ENCODE measurements around the gene PABPN1L.

Gene PABPN1L

DNA sequence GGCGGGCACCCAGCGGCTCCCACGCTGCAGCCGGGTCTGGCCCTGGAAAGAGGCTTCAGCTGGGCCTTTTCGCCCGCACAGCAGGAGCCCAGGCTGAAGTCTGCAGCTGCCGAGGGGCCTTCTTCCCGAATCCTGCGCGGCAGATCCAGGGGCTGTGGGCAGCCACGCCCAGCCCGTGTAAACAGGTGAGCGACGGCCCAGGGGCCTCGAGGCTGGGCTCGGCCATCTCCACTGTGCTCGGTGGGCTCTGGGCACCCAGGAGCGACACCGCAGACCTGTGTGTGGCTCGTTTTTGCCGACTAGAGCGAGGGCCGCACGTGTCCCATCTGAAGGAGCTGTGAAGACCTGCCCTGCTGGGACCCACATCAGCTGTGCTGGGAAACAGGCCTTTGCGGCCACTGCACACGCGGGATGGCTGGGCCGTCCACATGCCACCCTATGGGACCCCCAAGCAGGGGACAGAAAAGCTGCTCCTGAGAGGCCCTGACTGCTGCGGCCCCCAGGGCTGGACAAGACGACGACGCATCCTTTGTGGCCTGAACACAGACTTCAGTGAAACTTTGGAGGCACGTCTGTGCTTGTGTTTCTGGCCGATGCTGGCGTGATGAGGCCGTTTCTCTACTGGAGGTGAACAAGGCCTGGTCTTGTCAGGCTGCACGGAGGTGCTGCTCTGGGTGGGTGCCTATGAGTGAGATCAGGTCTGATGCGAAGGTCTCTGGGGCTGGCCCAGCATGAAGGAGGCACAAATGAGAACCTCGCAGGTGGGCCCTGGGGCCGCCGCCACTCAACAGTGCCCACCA is 49.5 kb downstream of the PABPN1L start:
- ChIA-PET CTCF (interaction anchor here (0.9 to 5.7 kb wide), 9 partner anchors 23 to 472 kb away, joined by 3 to 39 read pairs (median 5); partner anchors contain the start of genes GALNS and TRAPPC2L), POLR2A (no interaction called here)
- Histone ChIP-seq H3K27ac (ENCODE audit: insufficient read depth in 1 of 2, low read depth in 1 of 2, low read length in 2 of 2, poor library complexity in 1 of 2, severe bottlenecking in 2 of 2) (no peak overlapping the region), H3K4me1 (ENCODE audit: control extremely low read depth in 1 of 4, control insufficient read depth in 4 of 4, insufficient read depth in 4 of 4, low read length in 3 of 4) (peaks cover 0 to 15% (median 11%) of the 10 kb centered on the region in 4 experiments), H3K27me3 (replicated peaks in 2 of 5; ENCODE audit: control insufficient read depth in 4 of 5, insufficient read depth in 5 of 5, low read length in 4 of 5) (no peaks in the 10 kb centered on the region), H3K36me3 (ENCODE audit: control insufficient read depth in 4 of 4, insufficient read depth in 4 of 4, low read length in 3 of 4) (peaks cover under 1 to 13% (median 6%) of the 10 kb centered on the region in 4 experiments), H3K4me3 (ENCODE audit: control insufficient read depth in 1 of 7, extremely low read depth in 1 of 7, insufficient read depth in 4 of 7, low read depth in 2 of 7, low read length in 6 of 7) (no peak overlapping the region), H3K9me3 (ENCODE audit: control extremely low read depth in 1 of 5, control insufficient read depth in 4 of 5, insufficient read depth in 2 of 5, low read depth in 1 of 5, low read length in 4 of 5) (no peaks in the 10 kb centered on the region)
- 97% methylated on average over 35 of the region's 41 CpGs for WGBS (ENCODE audit: insufficient coverage)
- no peak for DNase-seq

GRCh38 chr16:88815901-88816589 is 50.4 kb downstream of the PABPN1L start:
- no peak overlapping the region for H3K27ac ChIP-seq (ENCODE audit: insufficient read depth in 1 of 2, low read depth in 1 of 2, low read length in 2 of 2, poor library complexity in 1 of 2, severe bottlenecking in 2 of 2)
- no peaks in the 10 kb centered on the region for H3K9me3 ChIP-seq (ENCODE audit: control extremely low read depth in 1 of 5, control insufficient read depth in 4 of 5, insufficient read depth in 2 of 5, low read depth in 1 of 5, low read length in 4 of 5)
- WGBS (ENCODE audit: insufficient coverage) = 55% methylated on average over 13 of the region's 19 CpGs
- ChIA-PET CTCF (interaction anchor here (0.6 to 5.7 kb wide), 10 partner anchors 17 to 404 kb away, joined by 3 to 39 read pairs (median 4); partner anchors contain the start of genes GALNS and TRAPPC2L), POLR2A (no interaction called here)
- H3K36me3 ChIP-seq (ENCODE audit: control insufficient read depth in 4 of 4, insufficient read depth in 4 of 4, low read length in 3 of 4) = peaks cover 0 to 4% (median 2%) of the 10 kb centered on the region in 4 experiments
- no peak overlapping the region for H3K4me3 ChIP-seq (ENCODE audit: control insufficient read depth in 1 of 7, extremely low read depth in 1 of 7, insufficient read depth in 4 of 7, low read depth in 2 of 7, low read length in 6 of 7)
- H3K27me3 ChIP-seq (replicated peaks in 2 of 5; ENCODE audit: control insufficient read depth in 4 of 5, insufficient read depth in 5 of 5, low read length in 4 of 5) = no peaks in the 10 kb centered on the region
- peaks cover 0 to 21% (median 17%) of the 10 kb centered on the region in 4 experiments for H3K4me1 ChIP-seq (ENCODE audit: control extremely low read depth in 1 of 4, control insufficient read depth in 4 of 4, insufficient read depth in 4 of 4, low read length in 3 of 4)
- DNase-seq = peak in 2 of 3 donors; percentile 72 to 73

- no peak for DNase-seq
- WGBS (ENCODE audit: insufficient coverage) = 97% methylated on average over 10 of the region's 10 CpGs
- H3K27ac ChIP-seq (ENCODE audit: insufficient read depth in 1 of 2, low read depth in 1 of 2, low read length in 2 of 2, poor library complexity in 1 of 2, severe bottlenecking in 2 of 2) = no peak overlapping the region
- peaks cover 0 to 29% (median 25%) of the 10 kb centered on the region in 4 experiments for H3K4me1 ChIP-seq (ENCODE audit: control extremely low read depth in 1 of 4, control insufficient read depth in 4 of 4, insufficient read depth in 4 of 4, low read length in 3 of 4)
- no peak overlapping the region for H3K4me3 ChIP-seq (ENCODE audit: control insufficient read depth in 1 of 7, extremely low read depth in 1 of 7, insufficient read depth in 4 of 7, low read depth in 2 of 7, low read length in 6 of 7)
- H3K27me3 ChIP-seq (replicated peaks in 2 of 5; ENCODE audit: control insufficient read depth in 4 of 5, insufficient read depth in 5 of 5, low read length in 4 of 5) = no peaks in the 10 kb centered on the region
- H3K36me3 ChIP-seq (ENCODE audit: control insufficient read depth in 4 of 4, insufficient read depth in 4 of 4, low read length in 3 of 4) = peaks cover 0 to 2% (median under 1%) of the 10 kb centered on the region in 4 experiments
- ChIA-PET CTCF (interaction anchor here (0.6 to 5.7 kb wide), 7 partner anchors 16 to 405 kb away, joined by 3 to 39 read pairs (median 3); partner anchors contain the start of genes GALNS and TRAPPC2L), POLR2A (no interaction called here)
- no peaks in the 10 kb centered on the region for H3K9me3 ChIP-seq (ENCODE audit: control extremely low read depth in 1 of 5, control insufficient read depth in 4 of 5, insufficient read depth in 2 of 5, low read depth in 1 of 5, low read length in 4 of 5)
Measured at GRCh38 chr16:88815227-88815626, 51.2 kb downstream of the PABPN1L start.

DNA sequence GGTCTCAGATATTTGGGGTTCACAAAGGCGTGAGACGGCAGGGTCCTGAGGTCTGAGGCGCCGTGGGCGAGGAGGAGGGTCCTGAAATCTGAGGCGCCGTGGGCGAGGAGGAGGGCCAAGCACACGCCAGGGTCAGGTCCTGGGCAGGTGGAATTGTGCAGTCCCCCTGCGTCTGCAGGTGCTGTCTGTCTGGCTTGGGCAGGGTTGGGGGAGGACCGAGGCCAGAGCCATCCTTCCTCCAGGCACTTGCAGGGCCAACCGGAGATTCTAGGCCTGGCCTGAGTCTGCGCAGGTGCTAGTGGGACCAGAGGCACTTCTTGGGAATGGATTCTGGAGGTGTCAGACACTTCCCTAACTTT is 52.3 kb downstream of the PABPN1L start:
- DNase-seq = no peak
- no peak overlapping the region for H3K4me3 ChIP-seq (ENCODE audit: control insufficient read depth in 1 of 7, extremely low read depth in 1 of 7, insufficient read depth in 4 of 7, low read depth in 2 of 7, low read length in 6 of 7)
- peaks cover 0 to 13% (median 8%) of the 10 kb centered on the region in 4 experiments for H3K36me3 ChIP-seq (ENCODE audit: control insufficient read depth in 4 of 4, insufficient read depth in 4 of 4, low read length in 3 of 4)
- H3K27me3 ChIP-seq (replicated peaks in 2 of 5; ENCODE audit: control insufficient read depth in 4 of 5, insufficient read depth in 5 of 5, low read length in 4 of 5) = no peaks in the 10 kb centered on the region
- WGBS (ENCODE audit: insufficient coverage) = 97% methylated on average over 13 of the region's 13 CpGs
- no peaks in the 10 kb centered on the region for H3K9me3 ChIP-seq (ENCODE audit: control extremely low read depth in 1 of 5, control insufficient read depth in 4 of 5, insufficient read depth in 2 of 5, low read depth in 1 of 5, low read length in 4 of 5)
- no peak overlapping the region for H3K27ac ChIP-seq (ENCODE audit: insufficient read depth in 1 of 2, low read depth in 1 of 2, low read length in 2 of 2, poor library complexity in 1 of 2, severe bottlenecking in 2 of 2)
- ChIA-PET POLR2A (no interaction called here), CTCF (interaction anchor here (0.8 to 5.7 kb wide), 6 partner anchors 21 to 356 kb away, joined by 3 to 39 read pairs (median 10); partner anchors contain the start of genes GALNS and TRAPPC2L)
- peaks cover 0 to 40% (median 35%) of the 10 kb centered on the region in 4 experiments for H3K4me1 ChIP-seq (ENCODE audit: control extremely low read depth in 1 of 4, control insufficient read depth in 4 of 4, insufficient read depth in 4 of 4, low read length in 3 of 4)
